ENCODE measurements around the gene CD164L2.
A peak's percentile ranks its signal among the peaks of the same experiment; 100 is the strongest.

Gene CD164L2

GRCh38 chr1:27403931-27404330 lies 20.8 kb upstream of the CD164L2 start:
- TF ChIP-seq CTCF (IDR thresholded peaks at IDR 0.05; ENCODE audit: low read depth, low read length): no peak
- DNase-seq (ENCODE audit: extremely low read depth, low read depth): no peak

GRCh38 chr1:27403065-27403726 lies 20.1 kb upstream of the CD164L2 start:
- DNase-seq (ENCODE audit: extremely low read depth, low read depth): no peak
- peak; percentile 28 for TF ChIP-seq CTCF (IDR thresholded peaks at IDR 0.05; ENCODE audit: low read depth, low read length)

- no peak for DNase-seq (ENCODE audit: extremely low read depth, low read depth)
- TF ChIP-seq CTCF (IDR thresholded peaks at IDR 0.05; ENCODE audit: low read depth, low read length): peak; percentile 74
Observed at GRCh38 chr1:27402349-27402754, 19.2 kb upstream of the CD164L2 start.

- no peak for TF ChIP-seq CTCF (IDR thresholded peaks at IDR 0.05; ENCODE audit: low read depth, low read length)
- no peak for DNase-seq (ENCODE audit: extremely low read depth, low read depth)
Observed at GRCh38 chr1:27400963-27401341, 17.8 kb upstream of the CD164L2 start.

- DNase-seq (ENCODE audit: extremely low read depth, low read depth): no peak
- no peak for TF ChIP-seq CTCF (IDR thresholded peaks at IDR 0.05; ENCODE audit: low read depth, low read length)
Observed at GRCh38 chr1:27400082-27400962, 17.2 kb upstream of the CD164L2 start.

GRCh38 chr1:27399251-27400025 lies 16.3 kb upstream of the CD164L2 start:
- TF ChIP-seq CTCF (IDR thresholded peaks at IDR 0.05; ENCODE audit: low read depth, low read length): no peak
- no peak for DNase-seq (ENCODE audit: extremely low read depth, low read depth)
